ENCODE data around the gene EP400.

The EP400 gene

GRCh38 chr12:132019891-132020290, 70.1 kb downstream of the EP400 start:
- no peak overlapping the region for H3K27ac ChIP-seq (ENCODE audit: low read depth, low read length)
- no peaks in the 10 kb centered on the region for H3K9me2 ChIP-seq (replicated peaks; ENCODE audit: control insufficient read depth, low read length)
- no peak for TF ChIP-seq EZH2phosphoT487 (IDR thresholded peaks at IDR 0.05; ENCODE audit: borderline replicate concordance, low read length)
- no peak for TF ChIP-seq CTCF (IDR thresholded peaks at IDR 0.05; ENCODE audit: low read depth, low read length, poor library complexity, severe bottlenecking)
- H4K20me1 ChIP-seq (ENCODE audit: control insufficient read depth, insufficient read depth, low read depth, low read length): no peaks in the 10 kb centered on the region
- H3K4me3 ChIP-seq (ENCODE audit: low read length): no peak overlapping the region
- no peaks in the 10 kb centered on the region for H3K9me3 ChIP-seq (ENCODE audit: control insufficient read depth, insufficient read depth, low read length)
- H3F3A ChIP-seq (ENCODE audit: control insufficient read depth, insufficient read depth): no peaks in the 10 kb centered on the region
- no peaks in the 10 kb centered on the region for H3K79me2 ChIP-seq (ENCODE audit: control insufficient read depth, low read length)
- H3K27me3 ChIP-seq (ENCODE audit: control insufficient read depth, low read length): no peaks in the 10 kb centered on the region
- peaks cover 79% of the 10 kb centered on the region for H3K36me3 ChIP-seq (ENCODE audit: control insufficient read depth, low read length)
- no peaks in the 10 kb centered on the region for H3K4me1 ChIP-seq (ENCODE audit: control insufficient read depth, low read length)
- H3K4me2 ChIP-seq (ENCODE audit: low read length): no peak overlapping the region

- no peaks in the 10 kb centered on the region for H3K9me2 ChIP-seq (replicated peaks; ENCODE audit: control insufficient read depth, low read length)
- no peaks in the 10 kb centered on the region for H3F3A ChIP-seq (ENCODE audit: control insufficient read depth, insufficient read depth)
- no peak overlapping the region for H3K4me3 ChIP-seq (ENCODE audit: low read length)
- no peaks in the 10 kb centered on the region for H3K9me3 ChIP-seq (ENCODE audit: control insufficient read depth, insufficient read depth, low read length)
- H3K27ac ChIP-seq (ENCODE audit: low read depth, low read length): no peak overlapping the region
- H3K27me3 ChIP-seq (ENCODE audit: control insufficient read depth, low read length): no peaks in the 10 kb centered on the region
- TF ChIP-seq EZH2phosphoT487 (IDR thresholded peaks at IDR 0.05; ENCODE audit: borderline replicate concordance, low read length) (no peak), CTCF (IDR thresholded peaks at IDR 0.05; ENCODE audit: low read depth, low read length, poor library complexity, severe bottlenecking) (no peak)
- no peak overlapping the region for H3K4me2 ChIP-seq (ENCODE audit: low read length)
- H3K79me2 ChIP-seq (ENCODE audit: control insufficient read depth, low read length): no peaks in the 10 kb centered on the region
- peaks cover 79% of the 10 kb centered on the region for H3K36me3 ChIP-seq (ENCODE audit: control insufficient read depth, low read length)
- no peaks in the 10 kb centered on the region for H3K4me1 ChIP-seq (ENCODE audit: control insufficient read depth, low read length)
- no peaks in the 10 kb centered on the region for H4K20me1 ChIP-seq (ENCODE audit: control insufficient read depth, insufficient read depth, low read depth, low read length)
These were observed 70.5 kb downstream of the EP400 start for GRCh38 chr12:132020292-132020691.

- Histone ChIP-seq H3K27ac (ENCODE audit: low read depth, low read length) (no peak overlapping the region), H3K9me3 (ENCODE audit: control insufficient read depth, insufficient read depth, low read length) (no peaks in the 10 kb centered on the region), H3K27me3 (ENCODE audit: control insufficient read depth, low read length) (no peaks in the 10 kb centered on the region), H3K4me2 (ENCODE audit: low read length) (no peak overlapping the region), H3F3A (ENCODE audit: control insufficient read depth, insufficient read depth) (no peaks in the 10 kb centered on the region), H3K4me3 (ENCODE audit: low read length) (no peak overlapping the region), H3K9me2 (replicated peaks; ENCODE audit: control insufficient read depth, low read length) (no peaks in the 10 kb centered on the region), H3K36me3 (ENCODE audit: control insufficient read depth, low read length) (peaks cover 82% of the 10 kb centered on the region), H4K20me1 (ENCODE audit: control insufficient read depth, insufficient read depth, low read depth, low read length) (no peaks in the 10 kb centered on the region), H3K79me2 (ENCODE audit: control insufficient read depth, low read length) (no peaks in the 10 kb centered on the region), H3K4me1 (ENCODE audit: control insufficient read depth, low read length) (no peaks in the 10 kb centered on the region)
- TF ChIP-seq EZH2phosphoT487 (IDR thresholded peaks at IDR 0.05; ENCODE audit: borderline replicate concordance, low read length): no peak
- no peak for TF ChIP-seq CTCF (IDR thresholded peaks at IDR 0.05; ENCODE audit: low read depth, low read length, poor library complexity, severe bottlenecking)
These were observed 71.5 kb downstream of the EP400 start for GRCh38 chr12:132021031-132021871.
